Mesenteric fat pad (tissue), 1 donor: Measurements from ENCODE around the gene CYP2C18. TPM values are rescaled to one million over a fixed set of nuclear protein-coding genes. Genes with fewer than 3 reads are reported as not detected.
"Not testable (repeated sequence)": the region's sequence is repeated elsewhere in the genome, so short reads cannot be mapped to it uniquely, and the experiment has no call there.

Experiments
- DNase-seq: peaks from one replicate; pipeline ENCODE4 v3.0.0-alpha.2; 2020; ENCODE audit warnings: low spot score
- long read RNA-seq: library from polyadenylated mRNA; unstranded; transcript quantifications from one replicate; pipeline ENCODE4 v2.0.0, GENCODE V29; 2020
- total RNA-seq: library from RNA; stranded (reverse); fragmentation: NEBNext Ultra II Directional; extraction: Animal tissue kit (Norgen Biotek cat#: 25700); gene quantifications from one replicate; pipeline ENCODE4 v1.2.1, GENCODE V29; 2021
- donor health status: DM: yes; HTN: yes; CAD: no.

The CYP2C18 gene
- total RNA-seq = 0.39 TPM
- long read RNA-seq, partial matches to known transcripts = 0 of 1 reads
- long read RNA-seq, other reads (novel, unspliced or antisense) = 1 of 1 reads

DNA sequence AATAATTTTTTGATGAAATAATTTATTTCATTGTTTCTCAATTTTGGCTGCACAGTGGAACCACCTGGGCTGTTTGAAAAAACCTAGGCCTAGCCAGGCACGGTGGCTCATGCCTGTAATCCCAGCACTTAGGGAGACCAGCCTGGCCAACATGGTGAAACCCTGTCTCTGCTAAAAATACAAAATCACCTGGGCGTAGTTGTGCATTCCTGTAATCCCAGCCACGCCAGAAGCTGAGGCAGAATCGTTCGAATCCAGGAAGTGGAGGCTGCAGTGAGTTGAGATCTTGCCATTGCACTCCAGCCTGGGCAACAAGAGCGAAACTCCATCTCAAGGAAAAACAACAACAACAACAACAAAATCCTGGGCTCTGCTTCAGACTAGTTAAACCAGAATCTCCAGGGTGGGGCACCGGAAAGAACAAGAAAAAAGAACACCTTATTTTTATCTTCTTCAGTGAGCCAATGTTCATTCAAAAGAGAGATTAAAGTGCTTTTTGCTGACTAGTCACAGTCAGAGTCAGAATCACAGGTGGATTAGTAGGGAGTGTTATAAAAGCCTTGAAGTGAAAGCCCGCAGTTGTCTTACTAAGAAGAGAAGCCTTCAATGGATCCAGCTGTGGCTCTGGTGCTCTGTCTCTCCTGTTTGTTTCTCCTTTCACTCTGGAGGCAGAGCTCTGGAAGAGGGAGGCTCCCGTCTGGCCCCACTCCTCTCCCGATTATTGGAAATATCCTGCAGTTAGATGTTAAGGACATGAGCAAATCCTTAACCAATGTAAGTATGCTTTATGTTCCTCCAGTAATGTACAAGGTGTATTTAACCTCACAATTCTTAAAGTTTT is at the start of gene CYP2C18:
CYP2C18 (plus strand) TSS at position 516 of the 841 bp plus-strand sequence; CDS start at position 607, 91 bp downstream.
- no peak for DNase-seq

- DNase-seq = not testable (repeated sequence)
These were observed 45.4 kb upstream of the CYP2C18 start for GRCh38 chr10:94638097-94638496.

DNA sequence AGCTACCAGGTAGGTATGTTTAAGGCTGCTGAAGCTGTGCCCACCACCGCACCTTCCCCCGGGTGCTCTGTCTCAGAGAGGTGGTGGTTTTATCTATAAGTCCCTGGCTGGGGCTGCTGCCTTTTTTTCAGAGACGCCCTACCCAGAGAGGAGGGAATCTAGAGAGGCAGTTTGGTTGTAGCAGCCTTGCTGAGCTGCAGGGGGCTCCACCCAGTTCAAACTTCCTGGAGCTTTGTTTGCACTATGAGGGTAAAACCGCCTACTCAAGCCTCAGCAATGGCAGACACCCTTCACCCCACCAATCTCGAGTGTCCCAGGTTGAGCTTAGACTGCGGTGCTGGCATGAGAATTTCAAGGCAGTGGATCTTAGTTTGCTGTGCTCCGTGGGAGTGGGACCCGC is 43.6 kb upstream of the CYP2C18 start:
- no peak for DNase-seq

DNA sequence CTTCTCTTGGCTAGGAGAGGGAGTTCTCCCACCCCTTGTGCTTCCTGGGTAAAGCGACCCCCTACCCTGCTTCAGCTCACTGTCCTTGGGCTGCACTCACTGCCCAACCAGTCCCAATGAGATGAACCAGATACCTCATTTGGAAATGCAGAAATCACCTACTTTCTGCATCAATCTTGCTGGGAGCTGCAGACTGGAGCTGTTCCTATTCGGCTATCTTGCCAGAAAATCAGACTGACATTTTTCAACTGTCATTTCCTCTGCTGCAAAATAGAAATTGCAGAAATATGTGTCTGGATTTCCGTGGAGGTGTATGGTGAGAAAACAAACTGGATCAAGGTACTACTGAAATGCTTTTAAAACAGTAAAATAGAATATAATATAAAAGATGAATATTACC is 43.0 kb upstream of the CYP2C18 start:
- no peak for DNase-seq

GRCh38 chr10:94641480-94641879 is 42.0 kb upstream of the CYP2C18 start:
- no peak for DNase-seq

DNA sequence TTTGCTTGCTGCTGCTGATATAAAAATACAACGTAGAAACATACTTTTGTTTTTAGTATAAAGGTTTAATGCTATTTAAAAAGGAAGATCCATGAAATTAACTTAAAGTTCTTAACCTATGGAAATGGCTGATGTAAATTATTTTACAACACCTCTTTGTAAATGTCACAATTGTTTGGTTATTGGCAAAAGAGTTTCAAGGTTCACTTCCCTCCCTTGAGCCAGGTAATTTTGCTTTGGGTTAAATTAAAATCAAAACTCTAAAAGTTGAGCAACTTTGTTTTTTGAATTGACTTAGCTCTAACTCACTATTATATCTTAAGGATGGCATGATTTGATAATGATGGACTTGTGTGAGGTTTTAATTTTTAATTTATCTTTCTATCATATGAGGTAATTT is 39.2 kb upstream of the CYP2C18 start:
- no peak for DNase-seq

DNA sequence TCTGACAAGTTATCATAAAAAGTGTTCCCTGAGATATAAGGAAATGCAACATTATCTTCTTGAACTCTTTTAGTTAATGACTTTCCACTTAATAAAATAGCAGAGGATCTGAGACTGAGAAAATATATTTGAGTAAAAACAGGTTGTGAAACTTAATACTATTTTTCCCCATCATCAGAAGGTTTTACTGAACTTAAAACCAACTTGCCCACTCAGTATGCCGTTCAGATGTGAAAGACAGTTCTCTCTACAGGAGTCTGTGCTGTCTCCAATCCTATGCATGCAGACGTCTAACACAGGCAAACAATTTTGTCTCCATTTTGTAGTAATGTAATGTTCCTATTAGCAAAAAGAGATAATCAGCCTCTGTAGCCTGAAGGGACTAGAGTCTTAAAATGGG is 38.2 kb upstream of the CYP2C18 start:
- no peak for DNase-seq

DNA sequence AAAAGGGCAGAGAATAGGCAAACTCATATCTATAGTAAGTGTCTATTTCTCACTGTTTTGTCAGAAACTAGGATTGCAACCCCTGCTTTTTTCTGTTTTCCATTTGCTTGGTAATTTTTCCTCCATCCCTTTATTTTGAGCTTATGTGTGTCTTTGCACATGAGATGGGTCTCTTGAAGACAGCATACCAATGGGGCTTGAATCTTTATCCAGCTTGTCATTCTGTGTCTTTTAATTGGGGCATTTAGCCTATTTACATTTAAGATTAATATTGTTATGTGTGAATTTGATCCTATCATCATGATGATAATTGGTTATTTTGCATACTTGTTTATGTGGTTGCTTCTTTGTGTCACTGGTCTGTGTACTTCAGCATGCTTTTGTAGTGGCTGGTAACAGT is 28.3 kb upstream of the CYP2C18 start:
- DNase-seq = not testable (repeated sequence)

DNA sequence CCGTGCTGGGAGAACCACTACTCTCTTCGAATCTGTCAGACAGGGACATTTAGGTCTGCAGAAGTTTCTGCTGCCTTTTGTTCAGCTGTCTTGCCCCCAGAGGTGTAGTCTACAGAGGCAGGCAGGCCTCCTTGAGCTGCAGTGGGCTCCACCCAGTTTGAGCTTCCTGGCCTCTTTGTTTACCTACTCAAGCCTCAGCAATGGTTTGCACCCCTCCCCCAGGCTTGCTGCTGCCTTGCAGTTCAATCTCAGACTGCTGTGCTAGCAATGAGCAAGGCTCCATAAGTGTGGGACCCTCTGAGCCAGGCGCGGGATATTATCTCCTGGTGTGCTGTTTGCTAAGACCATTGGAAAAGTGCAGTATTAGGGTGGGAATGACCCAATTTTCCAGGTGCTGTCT is 20.5 kb upstream of the CYP2C18 start:
- not testable (repeated sequence) for DNase-seq

GRCh38 chr10:94666391-94667102 is 17.0 kb upstream of the CYP2C18 start:
- DNase-seq = no peak

DNA sequence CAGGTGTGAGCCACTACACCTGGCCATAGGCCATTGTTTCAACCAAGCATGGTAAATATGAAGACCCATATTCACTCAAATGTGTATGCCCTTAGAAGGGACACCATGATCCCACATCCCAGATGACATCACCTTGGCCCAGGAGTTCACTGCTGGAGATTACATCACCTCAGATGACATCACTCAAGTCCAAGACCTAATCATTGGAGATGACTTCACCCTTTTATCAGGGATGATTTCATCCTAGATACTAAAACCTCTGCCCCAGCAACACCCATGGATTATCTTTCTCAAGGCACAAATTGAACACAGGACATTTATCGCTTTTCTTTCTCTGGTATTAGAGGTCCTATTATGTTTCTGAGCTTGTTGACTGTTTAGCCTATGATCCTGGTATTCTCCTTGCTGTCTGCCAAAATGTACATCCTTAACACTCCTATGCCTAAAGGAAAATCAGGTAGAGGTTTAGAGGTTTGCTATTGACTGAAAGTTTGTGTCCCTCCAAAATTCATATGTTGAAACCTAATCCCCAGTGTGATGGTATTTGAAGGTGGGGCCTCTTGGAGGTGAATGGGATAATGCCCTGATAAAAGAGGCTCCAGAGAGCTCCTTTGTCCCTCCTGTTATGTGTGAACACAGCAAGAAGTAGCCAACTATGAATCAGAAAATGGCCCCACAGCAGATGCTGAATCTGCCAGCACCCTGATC is 9.8 kb upstream of the CYP2C18 start:
- no peak for DNase-seq

- no peak for DNase-seq
These were observed 7.0 kb upstream of the CYP2C18 start for GRCh38 chr10:94676496-94676895.

GRCh38 chr10:94677691-94678090 is 5.8 kb upstream of the CYP2C18 start:
- DNase-seq = no peak

- no peak for DNase-seq
These were observed 5.1 kb upstream of the CYP2C18 start for GRCh38 chr10:94678475-94678874.

- no peak for DNase-seq
These were observed 3.0 kb upstream of the CYP2C18 start for GRCh38 chr10:94680544-94680943.

DNA sequence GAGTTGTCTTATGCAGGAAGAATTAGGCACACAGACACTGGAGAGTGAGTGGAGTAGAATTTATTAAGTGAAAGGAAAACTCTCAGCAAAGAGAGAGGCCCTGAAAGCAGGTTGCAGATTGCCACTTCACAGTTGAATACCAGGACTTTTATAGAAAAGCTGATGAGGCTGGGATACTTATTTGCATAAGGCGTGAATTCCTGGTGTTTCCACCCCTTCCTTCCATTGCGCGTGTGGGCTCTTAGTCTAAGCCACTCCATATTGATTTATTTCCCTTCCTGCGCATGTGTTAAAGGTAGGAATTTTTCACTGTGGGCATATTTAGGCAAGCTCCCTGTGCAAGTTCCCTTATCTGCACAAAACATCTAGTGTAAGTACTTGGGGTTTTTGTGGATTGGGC is 893 bp upstream of the CYP2C18 start:
- not testable (repeated sequence) for DNase-seq

- DNase-seq = no peak
These were observed 4.2 kb downstream of the CYP2C18 start for GRCh38 chr10:94687625-94688248.

DNA sequence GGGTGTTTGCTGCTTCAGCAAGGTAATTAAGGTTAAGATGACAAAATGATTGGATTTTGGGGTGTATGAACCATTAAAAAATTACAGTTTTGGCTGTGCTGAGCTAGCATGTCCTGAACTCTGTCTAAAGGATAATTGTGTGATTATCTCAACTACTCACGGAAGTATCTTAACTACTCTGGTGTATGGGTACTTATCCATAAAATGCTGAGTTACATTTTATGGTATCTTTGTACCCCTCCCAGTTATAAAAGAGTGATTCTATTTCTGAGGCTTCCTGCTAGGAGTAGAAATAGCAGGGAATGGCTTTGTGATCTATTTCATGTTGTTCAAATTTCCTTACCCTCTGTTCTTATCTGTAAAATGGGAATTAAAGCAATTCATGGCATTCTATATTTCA is 22.6 kb downstream of the CYP2C18 start:
- no peak for DNase-seq

GRCh38 chr10:94710578-94710977 is 27.0 kb downstream of the CYP2C18 start:
- DNase-seq = no peak

DNA sequence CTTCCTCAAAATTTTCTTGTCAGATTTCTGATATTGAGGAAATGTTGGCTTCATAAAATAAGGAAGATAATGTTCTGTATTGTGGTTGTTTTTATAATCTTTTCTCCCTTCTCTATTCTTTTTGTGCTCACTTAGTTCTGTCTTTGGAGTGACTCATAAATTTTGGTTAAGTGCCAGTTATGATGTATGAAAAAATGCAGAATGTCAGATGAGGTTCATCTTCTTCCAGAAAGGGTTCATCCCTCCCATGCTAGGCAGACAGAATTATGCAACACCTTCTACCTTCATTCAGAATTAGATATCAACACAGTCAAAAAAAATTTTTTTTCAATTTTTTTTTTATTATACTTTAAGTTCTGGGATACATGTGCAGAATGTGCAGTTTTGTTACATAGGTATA is 42.3 kb downstream of the CYP2C18 start:
- no peak for DNase-seq

DNA sequence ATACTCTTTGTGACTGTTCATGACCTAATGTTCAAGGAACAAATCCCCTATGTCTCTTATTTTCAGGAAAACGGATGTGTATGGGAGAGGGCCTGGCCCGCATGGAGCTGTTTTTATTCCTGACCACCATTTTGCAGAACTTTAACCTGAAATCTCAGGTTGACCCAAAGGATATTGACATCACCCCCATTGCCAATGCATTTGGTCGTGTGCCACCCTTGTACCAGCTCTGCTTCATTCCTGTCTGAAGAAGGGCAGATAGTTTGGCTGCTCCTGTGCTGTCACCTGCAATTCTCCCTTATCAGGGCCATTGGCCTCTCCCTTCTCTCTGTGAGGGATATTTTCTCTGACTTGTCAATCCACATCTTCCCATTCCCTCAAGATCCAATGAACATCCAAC is 51.7 kb downstream of the CYP2C18 start:
- no peak for DNase-seq
